Neural progenitor cell (in vitro differentiated cells): Measurements from ENCODE around the gene PDE9A.

Source experiments
- EZH2phosphoT487 ChIP-seq: fragments of 200-600 bp; sonication (generic); IDR thresholded peaks from 2 replicates; pipeline ENCODE4 v1.6.1; 2017; ENCODE audit warnings: antibody characterized with exemption
- TF ChIP-seq, protein P1 (sequence below): fragments of 200-600 bp; sonication (generic); IDR thresholded peaks from 2 replicates; pipeline ENCODE4 v1.5.1; 2017; ENCODE audit warnings: antibody characterized with exemption, mild to moderate bottlenecking

DNA sequence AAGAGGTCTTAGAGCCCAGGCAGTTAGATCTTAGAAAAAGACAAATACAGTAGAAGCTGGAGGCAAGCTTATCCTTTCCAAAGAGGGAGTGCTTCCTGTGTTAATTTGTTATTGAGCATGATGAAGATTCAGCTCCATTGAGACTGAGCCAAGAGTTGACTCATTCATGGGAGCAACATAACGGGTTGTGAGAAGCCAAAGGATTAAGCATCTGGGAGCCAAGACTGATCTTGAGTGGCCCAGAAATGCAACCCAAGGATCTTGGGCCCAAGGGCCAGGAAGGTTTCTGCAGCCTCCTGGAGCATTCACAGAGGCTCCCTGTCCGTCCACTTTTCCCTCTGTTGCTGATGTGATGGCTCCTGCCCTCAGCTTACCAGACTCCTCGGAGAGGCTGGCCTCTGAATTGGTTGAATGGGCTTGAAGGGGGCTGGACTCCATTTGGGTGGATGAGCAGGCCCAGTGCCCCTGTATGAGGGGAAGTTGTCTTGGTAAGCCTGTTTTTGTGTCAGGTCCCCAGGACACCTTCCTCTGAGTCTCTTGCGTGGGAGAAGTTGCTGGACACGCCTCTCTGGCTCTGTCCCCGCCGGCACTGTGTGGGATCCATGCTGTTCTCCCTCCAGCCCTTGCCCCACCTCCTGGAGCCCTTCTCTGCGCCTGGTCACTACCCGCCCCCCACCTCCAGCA lies 42.4 kb downstream of the PDE9A start:
- TF ChIP-seq, protein P1, sequence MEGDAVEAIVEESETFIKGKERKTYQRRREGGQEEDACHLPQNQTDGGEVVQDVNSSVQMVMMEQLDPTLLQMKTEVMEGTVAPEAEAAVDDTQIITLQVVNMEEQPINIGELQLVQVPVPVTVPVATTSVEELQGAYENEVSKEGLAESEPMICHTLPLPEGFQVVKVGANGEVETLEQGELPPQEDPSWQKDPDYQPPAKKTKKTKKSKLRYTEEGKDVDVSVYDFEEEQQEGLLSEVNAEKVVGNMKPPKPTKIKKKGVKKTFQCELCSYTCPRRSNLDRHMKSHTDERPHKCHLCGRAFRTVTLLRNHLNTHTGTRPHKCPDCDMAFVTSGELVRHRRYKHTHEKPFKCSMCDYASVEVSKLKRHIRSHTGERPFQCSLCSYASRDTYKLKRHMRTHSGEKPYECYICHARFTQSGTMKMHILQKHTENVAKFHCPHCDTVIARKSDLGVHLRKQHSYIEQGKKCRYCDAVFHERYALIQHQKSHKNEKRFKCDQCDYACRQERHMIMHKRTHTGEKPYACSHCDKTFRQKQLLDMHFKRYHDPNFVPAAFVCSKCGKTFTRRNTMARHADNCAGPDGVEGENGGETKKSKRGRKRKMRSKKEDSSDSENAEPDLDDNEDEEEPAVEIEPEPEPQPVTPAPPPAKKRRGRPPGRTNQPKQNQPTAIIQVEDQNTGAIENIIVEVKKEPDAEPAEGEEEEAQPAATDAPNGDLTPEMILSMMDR: no peak
- no peak for TF ChIP-seq EZH2phosphoT487
